NT2/D1 (cell line): Measurements from ENCODE around the gene INPP5K.

Source experiments
- SUZ12 ChIP-seq: IDR thresholded peaks from 2 replicates; pipeline ENCODE4 v1.6.1; 2011; ENCODE audit not compliant: insufficient read length, insufficient read depth; ENCODE audit errors: extremely low read depth
- YY1 ChIP-seq: IDR thresholded peaks from 2 replicates; pipeline ENCODE4 v1.6.1; 2011; ENCODE audit not compliant: insufficient read length, insufficient read depth
- ZNF274 ChIP-seq: IDR thresholded peaks from 2 replicates; pipeline ENCODE4 v1.6.1; 2011; ENCODE audit warnings: mild to moderate bottlenecking, low read depth, low read length

DNA sequence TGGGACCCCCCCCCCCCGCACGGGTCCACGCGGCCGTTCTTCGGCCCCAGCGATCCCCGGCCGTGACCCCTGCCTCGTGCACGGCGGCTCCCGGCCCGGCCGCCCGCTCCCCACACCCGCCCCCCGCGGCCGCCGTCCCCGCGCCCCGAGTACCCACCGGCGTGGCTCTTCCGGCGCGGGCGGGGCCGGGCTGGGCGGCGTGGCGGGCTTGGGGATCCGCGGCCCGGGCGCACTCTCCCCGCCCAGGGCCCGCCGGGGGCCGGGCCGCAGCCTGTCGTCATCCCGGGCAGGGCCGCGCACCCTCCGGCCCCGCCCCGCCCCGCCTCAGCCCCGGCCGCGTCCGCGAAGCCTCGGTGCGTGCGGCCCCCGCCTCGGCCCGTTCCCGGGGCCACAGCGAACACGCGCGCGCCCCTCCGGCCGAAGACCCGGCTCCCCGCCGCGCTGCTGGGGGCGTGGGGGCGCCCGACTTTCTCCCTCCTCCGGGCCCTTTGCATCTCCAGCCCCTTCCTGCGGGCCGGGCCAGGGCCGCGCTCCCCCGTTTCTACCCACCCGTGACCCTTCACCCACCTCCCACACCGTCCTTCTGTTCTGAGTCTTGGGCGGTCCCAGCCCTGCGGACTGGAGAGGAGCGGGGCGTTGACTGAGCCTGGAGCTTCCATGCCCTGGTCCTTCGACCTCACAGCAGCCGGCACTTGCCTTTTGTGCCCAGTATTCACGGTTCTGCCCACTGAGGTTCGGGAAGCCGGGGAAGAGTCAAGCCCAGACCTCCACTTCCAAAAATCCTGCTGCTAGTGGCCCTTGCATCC is 24.8 kb downstream of the INPP5K start:
- TF ChIP-seq SUZ12 (no peak), YY1 (no peak), ZNF274 (no peak)
